HG02938 (cell line): ENCODE measurements around the gene RIMS3.

ENCODE experiments used
- ATAC-seq: cut with Tn5 transposase; IDR thresholded peaks from one replicate; pipeline ENCODE4 v1.9.1; 2021; ENCODE audit warnings: mild to moderate bottlenecking, moderate library complexity; ENCODE audit not compliant: unreplicated experiment

Gene RIMS3

GRCh38 chr1:40653851-40654537 lies 11.5 kb downstream of the RIMS3 start:
- ATAC-seq, result no peak

- no peak for ATAC-seq
Measured at GRCh38 chr1:40652979-40653378, 12.5 kb downstream of the RIMS3 start.

GRCh38 chr1:40652468-40652867 lies 13.0 kb downstream of the RIMS3 start:
- ATAC-seq, result no peak

GRCh38 chr1:40651138-40651857 lies 14.2 kb downstream of the RIMS3 start:
- ATAC-seq, result no peak

GRCh38 chr1:40650075-40650474 lies 15.4 kb downstream of the RIMS3 start:
- ATAC-seq, result no peak

GRCh38 chr1:40649592-40649930 lies 15.9 kb downstream of the RIMS3 start:
- ATAC-seq, result no peak

- ATAC-seq, result no peak
Measured at GRCh38 chr1:40648928-40649591, 16.4 kb downstream of the RIMS3 start.

GRCh38 chr1:40648200-40648599 lies 17.3 kb downstream of the RIMS3 start:
- ATAC-seq, result no peak

GRCh38 chr1:40646315-40646714 lies 19.2 kb downstream of the RIMS3 start:
- ATAC-seq, result no peak

GRCh38 chr1:40645118-40645680 lies 20.3 kb downstream of the RIMS3 start:
- ATAC-seq, result no peak

- no peak for ATAC-seq
Measured at GRCh38 chr1:40641601-40642242, 23.8 kb downstream of the RIMS3 start.

- ATAC-seq, result no peak
Measured at GRCh38 chr1:40640314-40641076, 25.0 kb downstream of the RIMS3 start.

GRCh38 chr1:40638097-40639036 lies 27.1 kb downstream of the RIMS3 start:
- no peak for ATAC-seq

GRCh38 chr1:40637470-40638007 lies 27.9 kb downstream of the RIMS3 start:
- ATAC-seq, result no peak

- no peak for ATAC-seq
Measured at GRCh38 chr1:40636777-40637176, 28.7 kb downstream of the RIMS3 start.

GRCh38 chr1:40635763-40636500 lies 29.6 kb downstream of the RIMS3 start:
- ATAC-seq, result no peak

- no peak for ATAC-seq
Measured at GRCh38 chr1:40634901-40635655, 30.4 kb downstream of the RIMS3 start.

GRCh38 chr1:40633931-40634376 lies 31.5 kb downstream of the RIMS3 start:
- ATAC-seq, result no peak
